Hematopoietic multipotent progenitor cell treated with erythropoietin and hydrocortisone succinate and interleukin-3 and kit ligand, for 17 days (in vitro differentiated cells): ENCODE data around the gene SERP1.

Experiments
- DNase-seq: peaks from one replicate; pipeline ENCODE4 v3.0.0-alpha.2; 2015; ENCODE audit warnings: low spot score

SERP1 gene

GRCh38 chr3:150546226-150547044 is at the start of gene SERP1, which contains the start of gene EIF2A:
Gene SERP1 (minus strand): TSS chr3:150546496. CDS start chr3:150546135, 361 bp downstream.
Gene EIF2A (plus strand): TSS chr3:150546787. CDS start chr3:150546803, 16 bp downstream.
- peak; percentile 100 for DNase-seq

GRCh38 chr3:150594150-150594549 is 47.9 kb upstream of the SERP1 start:
- DNase-seq, result no peak

GRCh38 chr3:150589759-150590158 is 43.5 kb upstream of the SERP1 start:
- no peak for DNase-seq

GRCh38 chr3:150588027-150588830 is 41.9 kb upstream of the SERP1 start:
- DNase-seq, result no peak

- DNase-seq, result no peak
Measured at GRCh38 chr3:150583028-150583427, 36.7 kb upstream of the SERP1 start.

- DNase-seq, result no peak
Measured at GRCh38 chr3:150582620-150583019, 36.3 kb upstream of the SERP1 start.

- no peak for DNase-seq
Measured at GRCh38 chr3:150581174-150581573, 34.9 kb upstream of the SERP1 start.

GRCh38 chr3:150577855-150578254 is 31.6 kb upstream of the SERP1 start:
- peak; percentile 27 for DNase-seq

- DNase-seq, result no peak
Measured at GRCh38 chr3:150567328-150567727, 21.0 kb upstream of the SERP1 start.

- DNase-seq, result no peak
Measured at GRCh38 chr3:150564243-150564642, 17.9 kb upstream of the SERP1 start.

- no peak for DNase-seq
Measured at GRCh38 chr3:150557725-150558124, 11.4 kb upstream of the SERP1 start.

GRCh38 chr3:150556792-150557191 is 10.5 kb upstream of the SERP1 start:
- no peak for DNase-seq

- no peak for DNase-seq
Measured at GRCh38 chr3:150555859-150556436, 9.7 kb upstream of the SERP1 start.

- no peak for DNase-seq
Measured at GRCh38 chr3:150547045-150547741, 897 bp upstream of the SERP1 start.

- peak; percentile 44 for DNase-seq
Measured at GRCh38 chr3:150545419-150546225, 674 bp downstream of the SERP1 start.

- DNase-seq, result peak; percentile 24
Measured at GRCh38 chr3:150544726-150545125, 1.6 kb downstream of the SERP1 start.

- DNase-seq, result peak; percentile 29
Measured at GRCh38 chr3:150544041-150544440, 2.3 kb downstream of the SERP1 start.

GRCh38 chr3:150543531-150543930 is 2.8 kb downstream of the SERP1 start:
- no peak for DNase-seq

GRCh38 chr3:150543128-150543527 is 3.2 kb downstream of the SERP1 start:
- no peak for DNase-seq

- DNase-seq, result no peak
Measured at GRCh38 chr3:150540991-150541390, 5.3 kb downstream of the SERP1 start.

GRCh38 chr3:150540297-150540696 is 6.0 kb downstream of the SERP1 start:
- DNase-seq, result no peak
